IPS DF 4.7 (cell line): ENCODE measurements around the gene RIF1.

Source experiments
- DNase-seq: peaks from one replicate; pipeline ENCODE4 v3.0.0-alpha.2; 2013; ENCODE audit warnings: low spot score; ENCODE audit errors: extremely low read depth

The RIF1 gene

DNA sequence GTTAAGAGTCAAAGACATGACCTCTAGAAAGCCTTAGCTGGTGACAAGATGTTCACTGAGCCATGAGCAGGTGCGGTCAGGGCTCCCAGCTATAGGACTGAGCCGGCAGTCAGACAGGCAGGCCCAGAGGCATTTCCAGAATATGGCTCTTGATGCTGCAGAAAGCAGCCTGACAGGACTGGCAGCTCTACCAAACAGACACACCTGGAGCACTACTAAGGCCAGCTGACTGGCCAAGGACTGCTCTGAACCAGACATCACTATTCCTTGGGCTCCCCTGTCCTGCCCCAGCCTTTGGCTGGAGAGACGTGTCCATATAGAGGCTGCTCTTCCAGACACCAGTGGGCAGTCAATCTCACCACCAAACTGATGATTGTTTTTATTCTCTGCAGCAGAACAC, 98.8 kb downstream of the RIF1 start:
- DNase-seq: no peak

DNA sequence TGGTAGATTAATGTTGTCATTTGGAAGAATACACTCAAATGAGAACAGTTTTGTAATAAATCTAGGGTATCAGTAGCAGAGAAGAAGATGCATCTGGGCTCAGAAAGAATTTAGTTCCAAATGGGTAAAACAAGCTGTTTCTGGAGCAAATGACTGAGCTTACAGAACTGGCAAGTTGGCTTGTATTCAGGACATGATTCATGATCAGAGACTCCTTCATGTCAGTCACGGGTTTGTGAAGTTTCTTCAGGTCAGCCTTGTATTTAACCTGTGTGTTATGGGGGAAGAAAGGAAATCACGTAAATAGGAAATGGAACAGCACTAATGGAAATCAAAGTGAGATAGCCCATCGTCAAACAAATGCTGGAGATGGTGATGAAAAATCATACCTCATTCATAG, 109.1 kb downstream of the RIF1 start:
- no peak for DNase-seq

DNA sequence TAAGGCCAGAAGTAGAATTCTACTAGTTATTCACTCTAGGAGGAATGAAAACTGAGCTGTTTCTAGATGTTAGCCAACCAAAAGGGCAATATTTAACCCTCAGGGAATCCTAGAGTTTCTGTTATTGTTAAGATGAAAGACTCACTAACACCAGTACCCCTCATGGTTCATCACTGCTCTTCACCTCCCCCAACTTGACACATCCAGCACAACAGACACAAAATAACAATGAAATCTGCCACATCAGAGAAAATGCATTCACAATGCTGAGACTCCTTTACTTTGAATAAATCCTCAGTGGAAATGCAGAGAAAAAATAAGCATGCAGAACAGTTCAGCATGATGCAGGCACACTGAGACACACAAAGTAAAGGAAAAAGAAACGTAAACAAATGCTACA, 111.3 kb downstream of the RIF1 start:
- DNase-seq: no peak

DNA sequence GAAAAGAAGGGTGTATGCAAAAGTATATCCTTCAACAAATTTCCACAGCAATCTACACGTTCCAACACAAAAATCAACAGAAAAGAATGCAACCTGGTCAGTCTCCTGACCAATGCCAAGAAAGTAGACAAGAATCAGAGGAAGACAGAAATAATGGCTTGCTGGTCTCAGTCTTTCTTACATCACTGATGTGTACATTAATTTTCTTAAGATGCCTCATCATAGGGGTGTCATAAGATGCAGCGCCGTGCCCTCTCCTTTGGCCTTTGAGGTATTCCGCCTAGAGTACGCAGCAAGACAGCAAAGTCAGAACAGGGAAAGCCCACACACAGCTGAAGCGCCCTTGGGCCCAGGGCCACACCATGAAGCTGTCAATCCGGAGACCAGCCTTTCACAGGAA, 112.9 kb downstream of the RIF1 start:
- DNase-seq: no peak

DNA sequence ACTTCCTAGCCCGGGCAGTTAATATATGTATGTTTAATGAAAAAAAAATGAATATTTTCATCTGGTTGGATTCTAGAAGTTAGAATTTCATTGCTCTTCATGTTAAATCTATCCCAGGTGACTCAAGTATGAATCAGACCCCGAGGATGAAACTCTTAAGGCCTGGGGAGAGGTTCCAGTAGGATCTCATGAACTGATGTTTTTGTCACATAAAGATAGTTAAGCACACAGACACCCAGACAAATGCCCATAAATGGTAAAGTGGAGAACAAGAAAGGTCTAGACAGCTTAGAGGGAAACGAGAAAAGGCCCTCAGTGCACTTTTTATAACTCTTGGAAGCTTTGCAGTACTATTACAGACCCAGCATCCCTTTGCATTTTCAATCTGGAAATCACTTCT, 114.1 kb downstream of the RIF1 start:
- DNase-seq: no peak

DNA sequence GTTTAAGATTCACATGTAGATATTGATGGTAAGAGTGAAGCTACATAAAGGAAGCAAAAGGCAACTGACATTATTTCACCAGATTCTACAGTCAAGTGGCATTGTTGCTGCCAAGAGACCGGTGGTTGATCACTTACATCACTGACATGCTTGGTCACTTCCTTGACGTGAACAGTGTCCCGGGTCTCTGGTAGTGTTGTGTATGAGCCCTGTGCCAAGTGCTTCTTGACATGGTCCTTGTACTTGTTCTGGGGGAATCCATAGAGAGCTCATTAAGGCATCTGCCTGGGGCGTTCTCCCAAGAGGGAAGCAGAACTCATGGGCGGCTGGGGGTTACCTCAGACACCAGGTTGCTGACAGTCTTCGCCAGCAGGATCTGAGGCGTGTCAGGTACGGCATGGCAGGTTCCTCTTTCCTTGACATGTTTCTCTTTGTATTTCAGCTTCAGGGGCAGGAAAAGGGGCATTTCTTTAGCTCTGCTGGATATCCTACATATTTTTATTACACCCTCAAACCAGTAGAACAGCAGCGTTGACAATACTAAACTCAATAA, 116.2 kb downstream of the RIF1 start:
- DNase-seq: no peak

DNA sequence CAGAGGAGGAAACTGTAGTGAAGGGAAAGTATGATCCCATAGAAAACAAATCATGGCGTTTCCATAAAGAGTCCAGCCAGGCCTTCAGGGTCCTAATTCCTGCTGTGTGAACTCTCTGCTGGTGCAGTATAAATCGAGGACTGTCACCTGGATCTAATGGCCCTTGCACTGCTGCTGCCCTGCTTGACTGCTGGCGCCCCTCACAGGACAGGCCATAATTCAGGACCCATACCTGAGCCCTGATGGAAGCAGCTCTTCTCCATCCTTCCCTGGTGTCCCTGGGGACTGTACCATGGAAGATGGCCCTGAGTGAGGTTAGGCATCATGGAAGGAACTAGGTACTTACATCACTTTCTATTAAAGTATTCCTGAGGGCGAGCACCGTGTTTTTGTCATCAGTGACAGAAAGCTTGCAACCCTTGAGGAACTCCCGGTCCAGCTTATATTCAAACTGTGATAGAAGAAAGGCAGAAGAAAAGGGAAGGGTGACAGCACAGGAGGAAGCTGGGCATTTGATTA, 116.9 kb downstream of the RIF1 start:
- no peak for DNase-seq
